ENCODE data around the gene KRT6A.

Gene KRT6A

GRCh38 chr12:52522346-52523011 lies 29.4 kb upstream of the KRT6A start (continued):
- TF ChIP-seq CSRNP3 (CRISPR knock-in tag; IDR thresholded peaks at IDR 0.05) (no peak), BACH2 (CRISPR knock-in tag; IDR thresholded peaks at IDR 0.05; ENCODE audit: borderline replicate concordance) (no peak), ISL1 (CRISPR knock-in tag; IDR thresholded peaks at IDR 0.05) (no peak), PPARA (CRISPR knock-in tag; IDR thresholded peaks at IDR 0.05; ENCODE audit: borderline replicate concordance) (no peak)

GRCh38 chr12:52521568-52522266 lies 28.7 kb upstream of the KRT6A start:
- no peak for TF ChIP-seq GLIS3 (CRISPR knock-in tag; IDR thresholded peaks at IDR 0.05)
- TF ChIP-seq CREB5 (CRISPR knock-in tag; IDR thresholded peaks at IDR 0.05; ENCODE audit: low read depth) = no peak
- no peak for TF ChIP-seq BACH2 (CRISPR knock-in tag; IDR thresholded peaks at IDR 0.05; ENCODE audit: borderline replicate concordance)
- no peak for TF ChIP-seq TCF4 (CRISPR knock-in tag; IDR thresholded peaks at IDR 0.05; ENCODE audit: borderline replicate concordance)
- no peak for TF ChIP-seq TOX (CRISPR knock-in tag; IDR thresholded peaks at IDR 0.05; ENCODE audit: borderline replicate concordance)
- no peak for TF ChIP-seq POU6F1 (CRISPR knock-in tag; IDR thresholded peaks at IDR 0.05; ENCODE audit: borderline replicate concordance, low read depth)
- no peak for TF ChIP-seq PPARA (CRISPR knock-in tag; IDR thresholded peaks at IDR 0.05; ENCODE audit: borderline replicate concordance)
- no peak for TF ChIP-seq RARB (CRISPR knock-in tag; IDR thresholded peaks at IDR 0.05)
- no peak for TF ChIP-seq TSHZ2 (CRISPR knock-in tag; IDR thresholded peaks at IDR 0.05)
- no peak for TF ChIP-seq ZNF8 (CRISPR knock-in tag; IDR thresholded peaks at IDR 0.05)
- no peak for TF ChIP-seq CSRNP3 (CRISPR knock-in tag; IDR thresholded peaks at IDR 0.05)
- no peak for TF ChIP-seq ARNTL (CRISPR knock-in tag; IDR thresholded peaks at IDR 0.05; ENCODE audit: borderline replicate concordance, low read depth)
- no peak for TF ChIP-seq ISL1 (CRISPR knock-in tag; IDR thresholded peaks at IDR 0.05)
- no peak for TF ChIP-seq CSDC2 (CRISPR knock-in tag; IDR thresholded peaks at IDR 0.05)
- TF ChIP-seq PATZ1 (CRISPR knock-in tag; IDR thresholded peaks at IDR 0.05; ENCODE audit: borderline replicate concordance) = no peak
- no peak for TF ChIP-seq ZC3H10 (CRISPR knock-in tag; IDR thresholded peaks at IDR 0.05)
- no peak for TF ChIP-seq SNAI2 (CRISPR knock-in tag; IDR thresholded peaks at IDR 0.05)
- no peak for TF ChIP-seq ZFP3 (CRISPR knock-in tag; IDR thresholded peaks at IDR 0.05)
- ATAC-seq = no peak
